Liver (tissue), 9 donors: Measurements from ENCODE around the gene BIN1. TPM values are rescaled to one million over a fixed set of nuclear protein-coding genes. Genes with fewer than 3 reads are reported as not detected.

Experiments used
- DNase-seq: peaks from one replicate; pipeline ENCODE4 v3.0.0-alpha.2; 2017; ENCODE audit warnings: low spot score
- H3K27ac ChIP-seq, 2 donors: one replicate each; pipeline ENCODE4 v1.7.0; 2013; ENCODE audit warnings: inconsistent platforms in 2 of 2, low read length in 2 of 2, control low read depth in 1 of 2, low read depth in 1 of 2, mild to moderate bottlenecking in 1 of 2
- H3K27me3 ChIP-seq, 4 donors: one replicate each; pipeline versions ENCODE4 v1.6.1 to v1.7.0; 2013; ENCODE audit warnings: low read length in 3 of 4, inconsistent platforms in 1 of 4, mild to moderate bottlenecking in 1 of 4, moderate library complexity in 1 of 4; ENCODE audit not compliant: control insufficient read depth in 4 of 4, insufficient read depth in 4 of 4
- H3K36me3 ChIP-seq, 4 donors: one replicate each; pipeline versions ENCODE4 v1.6.1 to v1.7.0; 2013; ENCODE audit warnings: low read length in 3 of 4, mild to moderate bottlenecking in 3 of 4, low read depth in 1 of 4, moderate library complexity in 1 of 4; ENCODE audit not compliant: control insufficient read depth in 4 of 4, insufficient read depth in 3 of 4
- H3K4me1 ChIP-seq, 4 donors: one replicate each; pipeline versions ENCODE4 v1.6.1 to v1.7.0; 2013; ENCODE audit warnings: low read length in 3 of 4, mild to moderate bottlenecking in 3 of 4, moderate library complexity in 1 of 4; ENCODE audit not compliant: control insufficient read depth in 4 of 4, insufficient read depth in 4 of 4
- H3K4me3 ChIP-seq, 3 donors: one replicate each; pipeline versions ENCODE4 v1.6.1 to v1.7.0; 2013; ENCODE audit warnings: low read length in 3 of 3, control low read depth in 1 of 3, low read depth in 1 of 3, mild to moderate bottlenecking in 1 of 3
- H3K9ac ChIP-seq, 2 donors: one replicate each; pipeline ENCODE4 v1.7.0; 2013; ENCODE audit warnings: low read length in 2 of 2, mild to moderate bottlenecking in 2 of 2, moderate library complexity in 2 of 2, control low read depth in 1 of 2, low read depth in 1 of 2
- H3K9me3 ChIP-seq, 4 donors: one replicate each; pipeline versions ENCODE4 v1.6.1 to v1.7.0; 2013; ENCODE audit warnings: low read length in 3 of 4; ENCODE audit not compliant: control insufficient read depth in 4 of 4
- CTCF ChIP-seq: fragments of 150-350 bp; IDR thresholded peaks from 2 replicates; pipeline ENCODE4 v1.5.1; 2017; ENCODE audit warnings: improper control_type of control experiment, low read depth, low read length; ENCODE audit not compliant: missing input control
- EGR1 ChIP-seq, 2 donors: IDR thresholded peaks; 2 replicates each; pipeline ENCODE4 v1.6.1; 2016 to 2018; ENCODE audit warnings: antibody characterized with exemption in 2 of 2, low read depth in 2 of 2
- FOXA1 ChIP-seq: IDR thresholded peaks from 2 replicates; pipeline ENCODE4 v1.6.1; 2016; ENCODE audit warnings: antibody characterized with exemption
- FOXA2 ChIP-seq: IDR thresholded peaks from 2 replicates; pipeline ENCODE4 v1.6.1; 2016; ENCODE audit warnings: antibody characterized with exemption
- HNF4A ChIP-seq, 2 donors: conservative IDR thresholded peaks; 2 replicates each; pipeline ENCODE4 v1.6.1; 2016; ENCODE audit warnings: antibody characterized with exemption in 2 of 2, mild to moderate bottlenecking in 2 of 2
- HNF4G ChIP-seq: IDR thresholded peaks from 2 replicates; pipeline ENCODE4 v1.6.1; 2016; ENCODE audit warnings: antibody characterized with exemption
- JUND ChIP-seq, 2 donors: IDR thresholded peaks; 2 replicates each; pipeline ENCODE4 v1.6.1; 2016; ENCODE audit warnings: antibody characterized with exemption in 2 of 2
- NR2F2 ChIP-seq: IDR thresholded peaks from 2 replicates; pipeline ENCODE4 v1.6.1; 2016; ENCODE audit warnings: antibody characterized with exemption
- RAD21 ChIP-seq, 2 donors: IDR thresholded peaks; 2 replicates each; pipeline ENCODE4 v1.6.1; 2016; ENCODE audit warnings: antibody characterized with exemption in 2 of 2, mild to moderate bottlenecking in 2 of 2
- REST ChIP-seq: IDR thresholded peaks from 2 replicates; pipeline ENCODE4 v1.6.1; 2016; ENCODE audit warnings: antibody characterized with exemption, mild to moderate bottlenecking
- RXRA ChIP-seq, 2 donors: IDR thresholded peaks; 2 replicates each; pipeline ENCODE4 v1.6.1; 2017 to 2018; ENCODE audit warnings: antibody characterized with exemption in 2 of 2, mild to moderate bottlenecking in 1 of 2
- SP1 ChIP-seq: IDR thresholded peaks from 2 replicates; pipeline ENCODE4 v1.6.1; 2018; ENCODE audit warnings: antibody characterized with exemption, mild to moderate bottlenecking
- TAF1 ChIP-seq: conservative IDR thresholded peaks from 2 replicates; pipeline ENCODE4 v1.6.1; 2016; ENCODE audit warnings: antibody characterized with exemption, mild to moderate bottlenecking
- YY1 ChIP-seq: IDR thresholded peaks from 2 replicates; pipeline ENCODE4 v1.6.1; 2016; ENCODE audit warnings: antibody characterized with exemption, mild to moderate bottlenecking
- ZBTB33 ChIP-seq: IDR thresholded peaks from 2 replicates; pipeline ENCODE4 v1.6.1; 2016; ENCODE audit warnings: antibody characterized with exemption
- WGBS: extraction: QIAGEN DNeasy Blood & Tissue Kit; methylation state at CpG from one replicate; pipeline ENCODE4 v1.1.7; 2013; 5-methylcytosine and 5-hydroxymethylcytosine counted together
- polyA plus RNA-seq, 2 donors: library from polyadenylated mRNA; stranded (reverse) in 1 of 2; unstranded in 1 of 2; fragments of 200-250 nt in 1 of 2; fragments of >200 nt in 1 of 2; fragmentation: Nextera tagmentation in 1 of 2; extraction: Ambion mirVana in 1 of 2; gene quantifications; one replicate each; pipeline versions ENCODE4 v1.2.1 to v1.2.3, GENCODE V29; 2013 to 2015
- total RNA-seq, 2 donors: library from RNA; depleted of rRNA; stranded (reverse); fragments of >200 nt; gene quantifications; one replicate each; pipeline ENCODE4 v1.2.3, GENCODE V29; 2014
- TF ChIP-seq, protein P1 (sequence below): IDR thresholded peaks from 2 replicates; pipeline ENCODE4 v1.6.1; 2016; ENCODE audit warnings: antibody characterized with exemption
- TF ChIP-seq, protein P2 (sequence below): IDR thresholded peaks from 2 replicates; pipeline ENCODE4 v1.6.1; 2016; ENCODE audit warnings: antibody characterized with exemption
- donor health status: healthy.
- donor health status: healthy.
- donor health status: healthy.
- donor health status: healthy.
- donor health status: healthy.

BIN1 gene
- total and polyA plus RNA-seq, 4 donors: 13.3 to 21.5 (median 15.0) TPM

- H3K9me3 ChIP-seq: no peaks in the 10 kb centered on the region
- DNase-seq: no peak
- no peak overlapping the region for H3K9ac ChIP-seq
- no peaks in the 10 kb centered on the region for H3K36me3 ChIP-seq
- no peaks in the 10 kb centered on the region for H3K27me3 ChIP-seq
- WGBS: 80% methylated on average over 4 of the region's 4 CpGs
- TF ChIP-seq RAD21 (IDR thresholded peaks at IDR 0.05) (no peak), TAF1 (no peak), NR2F2 (no peak), HNF4A (conservative IDR thresholded peaks at IDR 0.05) (no peak), FOXA1 (no peak), EGR1 (IDR thresholded peaks at IDR 0.05; ENCODE audit: low read depth in 2 of 2) (no peak), FOXA2 (no peak), CTCF (no peak), SP1 (no peak), REST (no peak), YY1 (no peak), JUND (IDR thresholded peaks at IDR 0.05) (no peak), HNF4G (no peak), RXRA (IDR thresholded peaks at IDR 0.05) (no peak), ZBTB33 (no peak)
- TF ChIP-seq, protein P1, sequence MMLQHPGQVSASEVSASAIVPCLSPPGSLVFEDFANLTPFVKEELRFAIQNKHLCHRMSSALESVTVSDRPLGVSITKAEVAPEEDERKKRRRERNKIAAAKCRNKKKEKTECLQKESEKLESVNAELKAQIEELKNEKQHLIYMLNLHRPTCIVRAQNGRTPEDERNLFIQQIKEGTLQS: no peak
- TF ChIP-seq, protein P2, sequence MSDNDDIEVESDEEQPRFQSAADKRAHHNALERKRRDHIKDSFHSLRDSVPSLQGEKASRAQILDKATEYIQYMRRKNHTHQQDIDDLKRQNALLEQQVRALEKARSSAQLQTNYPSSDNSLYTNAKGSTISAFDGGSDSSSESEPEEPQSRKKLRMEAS: no peak
- H3K27ac ChIP-seq: no peak overlapping the region
- no peak overlapping the region for H3K4me3 ChIP-seq
- no peaks in the 10 kb centered on the region for H3K4me1 ChIP-seq
Measured at GRCh38 chr2:127014630-127015029, 92.3 kb downstream of the BIN1 start.

DNA sequence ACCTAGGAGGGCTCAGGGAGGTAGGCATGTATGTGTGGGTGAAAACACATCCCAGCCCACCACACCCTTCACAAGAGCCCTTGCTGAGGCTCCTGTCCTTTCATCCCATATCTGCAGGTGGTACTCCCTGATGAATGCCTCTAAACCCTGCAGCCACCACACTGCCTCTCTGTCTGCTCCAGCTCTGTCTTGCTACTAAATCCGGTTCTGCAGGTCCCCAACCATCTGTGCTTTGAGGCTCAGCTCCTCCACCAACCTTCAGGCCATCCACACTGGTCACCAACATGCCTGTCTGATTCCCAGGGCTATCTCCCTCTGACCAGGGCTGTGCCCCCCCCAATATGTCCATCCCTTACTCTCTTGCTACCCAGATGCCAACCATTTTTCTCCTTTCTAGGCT is 92.7 kb downstream of the BIN1 start:
- no peaks in the 10 kb centered on the region for H3K27me3 ChIP-seq
- H3K9me3 ChIP-seq: no peaks in the 10 kb centered on the region
- H3K27ac ChIP-seq: no peak overlapping the region
- WGBS: 85% methylated on average over 1 of the region's 1 CpG
- no peak overlapping the region for H3K9ac ChIP-seq
- no peak overlapping the region for H3K4me3 ChIP-seq
- TF ChIP-seq SP1: no peak
- no peak for TF ChIP-seq FOXA2
- TF ChIP-seq RXRA (IDR thresholded peaks at IDR 0.05): no peak
- TF ChIP-seq, protein P1: no peak
- no peak for TF ChIP-seq FOXA1
- no peak for TF ChIP-seq ZBTB33
- TF ChIP-seq NR2F2: no peak
- DNase-seq: no peak
- H3K36me3 ChIP-seq: no peaks in the 10 kb centered on the region
- no peaks in the 10 kb centered on the region for H3K4me1 ChIP-seq
